ENCODE measurements around the gene RGS19.

DNA sequence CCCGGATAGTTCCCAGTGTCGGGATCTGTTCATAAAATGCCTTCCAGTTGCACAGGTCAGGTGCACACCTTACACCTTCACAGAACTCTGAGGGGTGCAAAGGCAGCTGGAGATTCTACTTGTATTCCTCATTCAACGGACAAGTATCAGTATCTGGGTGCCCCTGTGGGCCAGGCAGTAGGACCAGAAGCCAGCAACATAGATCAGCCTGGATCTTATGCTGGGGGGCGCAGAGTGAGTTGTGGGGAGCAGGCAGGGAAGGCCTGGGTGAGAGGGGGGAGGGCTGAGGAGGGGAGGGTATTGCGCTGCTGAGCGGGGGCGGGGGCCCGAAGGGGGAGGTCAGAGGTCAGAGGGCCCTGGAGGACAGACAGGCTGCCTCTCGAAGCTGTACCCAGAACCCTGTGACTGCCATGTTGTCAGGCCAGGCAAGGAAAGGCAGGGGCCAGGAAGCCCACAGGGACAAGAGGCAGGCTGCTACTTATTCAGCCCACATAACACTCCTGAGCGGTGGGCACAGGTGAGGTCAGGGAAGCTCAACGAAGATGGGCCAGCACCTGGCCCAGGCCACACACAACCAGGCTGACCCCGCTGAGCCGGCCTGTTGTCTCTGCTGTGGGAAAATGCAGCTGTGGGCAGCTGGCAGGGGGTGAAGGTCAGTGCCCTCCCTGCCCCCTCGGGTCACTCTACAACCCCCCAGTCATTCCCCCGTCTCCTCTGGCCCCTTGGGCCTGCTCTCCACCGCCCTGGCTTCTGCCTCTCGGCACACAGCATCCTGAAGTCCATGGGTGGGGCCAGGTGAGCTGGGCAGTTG is 1.7 kb upstream of the RGS19 start:
- TF ChIP-seq CTCF (IDR thresholded peaks at IDR 0.05) (no peak), POLR2A (IDR thresholded peaks at IDR 0.05) (no peak)
